D721Med (cell line): ENCODE data around the gene SOAT2.

Experiments used
- DNase-seq: peaks from one replicate; pipeline ENCODE4 v3.0.0; 2011; ENCODE audit warnings: low spot score; ENCODE audit not compliant: insufficient read length
- FAIRE-seq: peaks from 2 replicates; lab custom pipeline; 2011; peaks lifted over from hg19 to GRCh38; lab: Jason Lieb, UNC
- TF ChIP-seq, protein P1 (sequence below): IDR thresholded peaks from 2 replicates; pipeline ENCODE4 v1.5.1; 2012; ENCODE audit warnings: mild to moderate bottlenecking, control low read depth; ENCODE audit not compliant: insufficient read depth; ENCODE audit errors: missing control alignments

SOAT2 gene

DNA sequence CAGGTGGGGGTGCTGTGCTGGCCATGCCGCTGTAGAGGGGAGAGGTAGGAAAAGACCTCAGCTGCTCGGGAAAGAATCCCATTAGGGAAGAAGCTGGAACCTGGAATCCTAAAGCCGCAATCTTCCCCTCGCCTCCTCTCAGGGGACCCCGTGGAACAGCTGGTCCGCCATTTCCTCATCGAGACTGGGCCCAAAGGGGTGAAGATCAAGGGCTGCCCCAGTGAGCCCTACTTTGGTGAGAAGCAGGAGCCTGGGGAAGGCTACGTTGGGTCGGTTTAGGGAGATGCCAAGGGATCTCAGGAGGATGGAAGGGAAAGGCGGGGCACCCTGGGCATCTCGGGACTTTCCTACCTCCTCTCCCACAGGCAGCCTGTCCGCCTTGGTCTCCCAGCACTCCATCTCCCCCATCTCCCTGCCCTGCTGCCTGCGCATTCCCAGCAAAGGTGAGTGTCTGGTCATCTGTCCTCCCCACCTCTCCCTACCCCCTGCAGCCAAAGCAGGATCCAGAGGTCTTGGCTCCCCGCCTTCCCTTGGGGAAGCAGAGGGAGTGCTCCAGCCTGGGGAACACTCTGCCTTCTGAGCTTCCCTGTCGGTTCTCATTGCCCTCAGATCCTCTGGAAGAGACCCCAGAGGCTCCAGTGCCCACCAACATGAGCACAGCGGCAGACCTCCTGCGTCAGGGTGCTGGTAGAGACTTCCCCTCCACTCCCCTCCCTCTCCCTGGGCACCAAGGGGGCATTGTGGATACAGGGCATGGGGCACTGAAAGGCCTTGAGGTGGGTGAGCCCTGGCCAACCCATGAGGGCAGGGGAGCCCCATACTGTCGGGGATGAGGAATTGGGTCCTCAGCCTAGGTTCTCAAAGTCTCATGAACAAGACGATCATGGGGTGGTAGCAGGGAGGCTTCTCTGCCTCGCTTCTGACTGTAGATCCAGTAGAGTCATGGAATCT, 41.0 kb upstream of the SOAT2 start:
- DNase-seq, result no peak
- TF ChIP-seq, protein P1, sequence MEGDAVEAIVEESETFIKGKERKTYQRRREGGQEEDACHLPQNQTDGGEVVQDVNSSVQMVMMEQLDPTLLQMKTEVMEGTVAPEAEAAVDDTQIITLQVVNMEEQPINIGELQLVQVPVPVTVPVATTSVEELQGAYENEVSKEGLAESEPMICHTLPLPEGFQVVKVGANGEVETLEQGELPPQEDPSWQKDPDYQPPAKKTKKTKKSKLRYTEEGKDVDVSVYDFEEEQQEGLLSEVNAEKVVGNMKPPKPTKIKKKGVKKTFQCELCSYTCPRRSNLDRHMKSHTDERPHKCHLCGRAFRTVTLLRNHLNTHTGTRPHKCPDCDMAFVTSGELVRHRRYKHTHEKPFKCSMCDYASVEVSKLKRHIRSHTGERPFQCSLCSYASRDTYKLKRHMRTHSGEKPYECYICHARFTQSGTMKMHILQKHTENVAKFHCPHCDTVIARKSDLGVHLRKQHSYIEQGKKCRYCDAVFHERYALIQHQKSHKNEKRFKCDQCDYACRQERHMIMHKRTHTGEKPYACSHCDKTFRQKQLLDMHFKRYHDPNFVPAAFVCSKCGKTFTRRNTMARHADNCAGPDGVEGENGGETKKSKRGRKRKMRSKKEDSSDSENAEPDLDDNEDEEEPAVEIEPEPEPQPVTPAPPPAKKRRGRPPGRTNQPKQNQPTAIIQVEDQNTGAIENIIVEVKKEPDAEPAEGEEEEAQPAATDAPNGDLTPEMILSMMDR, result no peak
- no peak for FAIRE-seq

DNA sequence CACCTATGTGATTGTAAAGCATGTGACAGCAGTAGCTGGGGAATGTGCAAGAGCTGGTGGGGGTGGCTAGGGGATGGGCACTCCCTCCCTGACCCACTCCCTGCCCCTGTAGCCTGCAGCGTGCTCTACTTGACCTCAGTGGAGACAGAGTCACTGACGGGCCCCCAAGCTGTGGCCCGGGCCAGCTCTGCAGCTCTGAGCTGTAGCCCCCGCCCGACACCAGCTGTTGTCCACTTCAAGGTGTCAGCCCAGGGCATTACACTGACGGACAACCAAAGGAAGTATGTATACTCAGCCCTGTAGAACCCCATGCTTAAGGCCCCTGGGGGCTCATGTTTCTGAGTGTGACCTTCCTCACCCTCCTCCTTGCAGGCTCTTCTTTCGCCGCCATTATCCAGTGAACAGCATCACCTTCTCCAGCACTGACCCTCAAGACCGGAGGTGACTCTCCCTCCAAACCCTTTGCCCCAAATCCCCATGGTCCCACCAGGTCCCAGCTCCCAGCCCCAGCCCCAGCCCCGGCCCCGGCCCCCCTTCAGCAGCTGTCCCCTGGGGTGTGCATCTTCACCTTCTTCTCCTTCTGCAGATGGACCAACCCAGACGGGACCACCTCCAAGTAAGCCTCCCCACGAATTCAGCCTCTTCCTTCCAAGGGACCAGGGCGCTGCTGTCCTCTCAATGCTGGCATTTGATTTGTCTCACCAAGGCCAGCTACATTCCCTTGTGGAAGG, 40.1 kb upstream of the SOAT2 start:
- FAIRE-seq, result no peak
- no peak for DNase-seq
- TF ChIP-seq, protein P1, result no peak

DNA sequence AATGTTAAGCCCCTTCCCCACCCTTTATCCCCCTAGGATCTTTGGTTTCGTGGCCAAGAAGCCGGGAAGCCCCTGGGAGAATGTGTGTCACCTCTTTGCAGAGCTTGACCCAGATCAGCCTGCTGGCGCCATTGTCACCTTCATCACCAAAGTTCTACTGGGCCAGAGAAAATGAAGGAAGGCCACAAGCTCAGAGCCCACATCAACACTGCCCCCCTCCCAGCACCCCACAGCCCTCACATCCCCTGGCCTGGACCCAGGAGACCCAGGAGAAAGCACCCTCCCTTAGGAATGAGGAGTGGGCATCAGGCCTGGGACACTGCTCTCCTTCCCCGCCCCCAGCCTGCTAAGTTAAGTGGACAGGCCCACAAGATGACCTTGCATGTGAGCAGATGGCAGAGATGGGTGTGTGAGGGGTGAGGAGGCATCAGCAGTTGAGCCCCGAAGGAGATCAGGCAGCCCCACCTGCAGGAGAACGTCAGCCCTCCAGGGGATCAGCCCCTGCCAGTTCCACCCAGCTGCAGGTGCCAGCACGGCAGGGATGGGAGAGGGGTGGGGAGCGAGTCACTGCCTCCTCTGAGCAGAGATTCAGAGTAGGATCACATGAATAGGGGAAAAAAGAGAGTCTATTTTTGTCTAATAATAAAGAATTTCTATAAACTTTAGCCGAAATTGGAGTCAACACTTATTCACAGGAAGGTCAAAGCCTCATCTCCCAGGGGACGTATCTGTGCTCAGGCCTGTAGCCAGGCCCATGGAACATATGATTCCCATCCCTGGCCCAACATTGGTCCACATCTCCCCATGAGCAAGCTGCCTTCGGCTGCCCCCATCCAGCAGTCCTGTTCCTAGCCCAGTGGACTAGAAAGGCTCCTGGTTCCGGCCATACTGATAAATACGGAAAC, 39.3 kb upstream of the SOAT2 start:
- no peak for DNase-seq
- TF ChIP-seq, protein P1, result no peak
- FAIRE-seq, result no peak

- FAIRE-seq (no peak), DNase-seq (no peak)
- TF ChIP-seq, protein P1, result no peak
Measured at GRCh38 chr12:53064613-53065436, 38.5 kb upstream of the SOAT2 start.

DNA sequence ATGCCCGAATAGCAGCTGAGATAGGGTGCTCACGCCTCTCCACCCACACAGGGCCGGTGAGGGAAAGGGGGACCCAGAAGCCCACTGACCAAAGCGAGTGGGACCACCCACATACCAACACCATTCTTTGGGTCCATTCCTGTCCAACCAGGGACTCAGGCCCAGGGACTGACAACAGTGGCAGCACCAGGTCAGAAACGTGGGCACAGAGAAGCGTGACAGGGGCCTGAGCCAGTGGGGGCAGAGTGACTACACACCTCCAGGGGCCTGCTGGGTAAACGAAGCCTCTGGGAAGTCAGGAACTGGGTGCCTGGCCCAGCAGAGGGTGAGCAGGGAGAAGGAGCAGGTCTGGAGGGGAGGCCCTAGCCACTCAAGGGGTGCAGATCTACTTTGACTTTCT, 37.8 kb upstream of the SOAT2 start:
- DNase-seq (no peak), FAIRE-seq (no peak)
- TF ChIP-seq, protein P1, result no peak
